ENCODE data around the gene RALGDS.

- no peak for TF ChIP-seq CTCF (IDR thresholded peaks at IDR 0.05)
- no peak for TF ChIP-seq POLR2A (IDR thresholded peaks at IDR 0.05)
Observed at GRCh38 chr9:133164191-133164590, 43.2 kb upstream of the RALGDS start.

Measured in esophagus squamous epithelium (tissue), 4 donors.